Endothelial cell of umbilical vein (primary cell): ENCODE measurements around the gene MIOS.

Experiments used
- JUN ChIP-seq: IDR thresholded peaks from 2 replicates; pipeline ENCODE4 v1.6.1; 2011; ENCODE audit warnings: borderline replicate concordance, low read depth; ENCODE audit not compliant: insufficient read length, insufficient read depth
- POLR2AphosphoS5 ChIP-seq: IDR thresholded peaks from 2 replicates; pipeline ENCODE4 v1.6.1; 2012; ENCODE audit warnings: low read depth, mild to moderate bottlenecking, control low read depth, low read length, moderate library complexity; ENCODE audit not compliant: insufficient read depth
- TF ChIP-seq, protein P1 (sequence below), 2 donors: IDR thresholded peaks; 1 replicate in 1 of 2; 2 replicates in 1 of 2; pipeline ENCODE4 v1.5.1; 2011; ENCODE audit warnings: low read length in 2 of 2, mild to moderate bottlenecking in 2 of 2, moderate library complexity in 2 of 2, control low read depth in 1 of 2, inconsistent platforms in 1 of 2, low read depth in 1 of 2; ENCODE audit not compliant: insufficient read depth in 1 of 2; ENCODE audit errors: extremely low read depth in 1 of 2

- no peak for TF ChIP-seq POLR2AphosphoS5
- TF ChIP-seq, protein P1, sequence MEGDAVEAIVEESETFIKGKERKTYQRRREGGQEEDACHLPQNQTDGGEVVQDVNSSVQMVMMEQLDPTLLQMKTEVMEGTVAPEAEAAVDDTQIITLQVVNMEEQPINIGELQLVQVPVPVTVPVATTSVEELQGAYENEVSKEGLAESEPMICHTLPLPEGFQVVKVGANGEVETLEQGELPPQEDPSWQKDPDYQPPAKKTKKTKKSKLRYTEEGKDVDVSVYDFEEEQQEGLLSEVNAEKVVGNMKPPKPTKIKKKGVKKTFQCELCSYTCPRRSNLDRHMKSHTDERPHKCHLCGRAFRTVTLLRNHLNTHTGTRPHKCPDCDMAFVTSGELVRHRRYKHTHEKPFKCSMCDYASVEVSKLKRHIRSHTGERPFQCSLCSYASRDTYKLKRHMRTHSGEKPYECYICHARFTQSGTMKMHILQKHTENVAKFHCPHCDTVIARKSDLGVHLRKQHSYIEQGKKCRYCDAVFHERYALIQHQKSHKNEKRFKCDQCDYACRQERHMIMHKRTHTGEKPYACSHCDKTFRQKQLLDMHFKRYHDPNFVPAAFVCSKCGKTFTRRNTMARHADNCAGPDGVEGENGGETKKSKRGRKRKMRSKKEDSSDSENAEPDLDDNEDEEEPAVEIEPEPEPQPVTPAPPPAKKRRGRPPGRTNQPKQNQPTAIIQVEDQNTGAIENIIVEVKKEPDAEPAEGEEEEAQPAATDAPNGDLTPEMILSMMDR (IDR thresholded peaks at IDR 0.05; ENCODE audit: extremely low read depth in 1 of 2, insufficient read depth in 1 of 2, low read depth in 1 of 2, low read length in 2 of 2): no peak
- TF ChIP-seq JUN: no peak
These were observed 50.9 kb downstream of the MIOS start for GRCh38 chr7:7617550-7617949.
